ENCODE measurements around the gene NPDC1.

Gene NPDC1

GRCh38 chr9:136997830-136998234, 48.1 kb downstream of the NPDC1 start:
- DNase-seq (ENCODE audit: insufficient read length, low spot score) (no peak), FAIRE-seq (peak; percentile 33)
- no peak for TF ChIP-seq SPI1 (IDR thresholded peaks at IDR 0.05; ENCODE audit: low read depth, low read length)
- no peak for TF ChIP-seq TAF1 (IDR thresholded peaks at IDR 0.05; ENCODE audit: low read depth, low read length)
- no peak for TF ChIP-seq POLR2AphosphoS5 (IDR thresholded peaks at IDR 0.05; ENCODE audit: low read depth, low read length)
- no peak for TF ChIP-seq POLR2A (IDR thresholded peaks at IDR 0.05; ENCODE audit: low read depth, low read length)
- TF ChIP-seq PAX5 (IDR thresholded peaks at IDR 0.05; ENCODE audit: insufficient read depth, low read length, severe bottlenecking): no peak
- TF ChIP-seq POU2F2 (IDR thresholded peaks at IDR 0.05; ENCODE audit: low read depth, low read length): no peak

- FAIRE-seq: no peak
Measured at GRCh38 chr9:136997371-136997770, 48.6 kb downstream of the NPDC1 start.

GRCh38 chr9:136996361-136997292, 49.4 kb downstream of the NPDC1 start, which contains the start of gene CLIC3:
CLIC3 (minus strand) TSS chr9:136996568; CDS start chr9:136996543, 25 bp downstream.
- TF ChIP-seq POLR2A (IDR thresholded peaks at IDR 0.05; ENCODE audit: low read depth, low read length): no peak
- TF ChIP-seq PAX5 (IDR thresholded peaks at IDR 0.05; ENCODE audit: insufficient read depth, low read length, severe bottlenecking): no peak
- TF ChIP-seq POU2F2 (IDR thresholded peaks at IDR 0.05; ENCODE audit: low read depth, low read length): no peak
- TF ChIP-seq TAF1 (IDR thresholded peaks at IDR 0.05; ENCODE audit: low read depth, low read length): no peak
- TF ChIP-seq POLR2AphosphoS5 (IDR thresholded peaks at IDR 0.05; ENCODE audit: low read depth, low read length): no peak
- no peak for TF ChIP-seq SPI1 (IDR thresholded peaks at IDR 0.05; ENCODE audit: low read depth, low read length)
- FAIRE-seq (peak; percentile 68), DNase-seq (ENCODE audit: insufficient read length, low spot score) (no peak)

More at GRCh38 chr9:136997371-136997770, 48.6 kb downstream of the NPDC1 start:
- DNase-seq (ENCODE audit: insufficient read length, low spot score): no peak
- TF ChIP-seq POLR2AphosphoS5 (IDR thresholded peaks at IDR 0.05; ENCODE audit: low read depth, low read length) (no peak), POU2F2 (IDR thresholded peaks at IDR 0.05; ENCODE audit: low read depth, low read length) (no peak), SPI1 (IDR thresholded peaks at IDR 0.05; ENCODE audit: low read depth, low read length) (no peak), PAX5 (IDR thresholded peaks at IDR 0.05; ENCODE audit: insufficient read depth, low read length, severe bottlenecking) (no peak), TAF1 (IDR thresholded peaks at IDR 0.05; ENCODE audit: low read depth, low read length) (no peak), POLR2A (IDR thresholded peaks at IDR 0.05; ENCODE audit: low read depth, low read length) (no peak)

- no peak for FAIRE-seq
Measured at GRCh38 chr9:136995772-136996311, 50.1 kb downstream of the NPDC1 start.

GRCh38 chr9:136995362-136995761, 50.6 kb downstream of the NPDC1 start:
- TF ChIP-seq TAF1 (IDR thresholded peaks at IDR 0.05; ENCODE audit: low read depth, low read length) (no peak), SPI1 (IDR thresholded peaks at IDR 0.05; ENCODE audit: low read depth, low read length) (no peak), POLR2A (IDR thresholded peaks at IDR 0.05; ENCODE audit: low read depth, low read length) (no peak), POU2F2 (IDR thresholded peaks at IDR 0.05; ENCODE audit: low read depth, low read length) (no peak), PAX5 (IDR thresholded peaks at IDR 0.05; ENCODE audit: insufficient read depth, low read length, severe bottlenecking) (no peak), POLR2AphosphoS5 (IDR thresholded peaks at IDR 0.05; ENCODE audit: low read depth, low read length) (no peak)
- no peak for FAIRE-seq
- no peak for DNase-seq (ENCODE audit: insufficient read length, low spot score)

More at GRCh38 chr9:136995772-136996311, 50.1 kb downstream of the NPDC1 start:
- no peak for DNase-seq (ENCODE audit: insufficient read length, low spot score)
- TF ChIP-seq SPI1 (IDR thresholded peaks at IDR 0.05; ENCODE audit: low read depth, low read length): no peak
- TF ChIP-seq PAX5 (IDR thresholded peaks at IDR 0.05; ENCODE audit: insufficient read depth, low read length, severe bottlenecking): no peak
- no peak for TF ChIP-seq POLR2AphosphoS5 (IDR thresholded peaks at IDR 0.05; ENCODE audit: low read depth, low read length)
- TF ChIP-seq TAF1 (IDR thresholded peaks at IDR 0.05; ENCODE audit: low read depth, low read length): no peak
- no peak for TF ChIP-seq POU2F2 (IDR thresholded peaks at IDR 0.05; ENCODE audit: low read depth, low read length)
- no peak for TF ChIP-seq POLR2A (IDR thresholded peaks at IDR 0.05; ENCODE audit: low read depth, low read length)

GRCh38 chr9:136994888-136995230, 51.1 kb downstream of the NPDC1 start:
- TF ChIP-seq POU2F2 (IDR thresholded peaks at IDR 0.05; ENCODE audit: low read depth, low read length) (no peak), POLR2A (IDR thresholded peaks at IDR 0.05; ENCODE audit: low read depth, low read length) (no peak), SPI1 (IDR thresholded peaks at IDR 0.05; ENCODE audit: low read depth, low read length) (no peak), POLR2AphosphoS5 (IDR thresholded peaks at IDR 0.05; ENCODE audit: low read depth, low read length) (no peak), TAF1 (IDR thresholded peaks at IDR 0.05; ENCODE audit: low read depth, low read length) (no peak)
- DNase-seq (ENCODE audit: insufficient read length, low spot score) (no peak), FAIRE-seq (no peak)

- TF ChIP-seq PAX5 (IDR thresholded peaks at IDR 0.05; ENCODE audit: insufficient read depth, low read length, severe bottlenecking) (no peak), POLR2A (IDR thresholded peaks at IDR 0.05; ENCODE audit: low read depth, low read length) (no peak), SPI1 (IDR thresholded peaks at IDR 0.05; ENCODE audit: low read depth, low read length) (no peak), POU2F2 (IDR thresholded peaks at IDR 0.05; ENCODE audit: low read depth, low read length) (no peak)
- FAIRE-seq: no peak
- DNase-seq (ENCODE audit: insufficient read length, low spot score): no peak
Measured at GRCh38 chr9:136994180-136994887, 51.6 kb downstream of the NPDC1 start.

GRCh38 chr9:136992819-136993369, 53.1 kb downstream of the NPDC1 start:
- DNase-seq (ENCODE audit: insufficient read length, low spot score): no peak

More at GRCh38 chr9:136992819-136993369, 53.1 kb downstream of the NPDC1 start:
- no peak for TF ChIP-seq PAX5 (IDR thresholded peaks at IDR 0.05; ENCODE audit: insufficient read depth, low read length, severe bottlenecking)
- TF ChIP-seq POU2F2 (IDR thresholded peaks at IDR 0.05; ENCODE audit: low read depth, low read length): no peak
- no peak for TF ChIP-seq TAF1 (IDR thresholded peaks at IDR 0.05; ENCODE audit: low read depth, low read length)
- no peak for TF ChIP-seq SPI1 (IDR thresholded peaks at IDR 0.05; ENCODE audit: low read depth, low read length)
- no peak for FAIRE-seq
